ENCODE measurements around the gene GNRHR. TPM values are rescaled to one million over a fixed set of nuclear protein-coding genes. Genes with fewer than 3 reads are reported as not detected.
A peak's percentile ranks its signal among the peaks of the same experiment; 100 is the strongest.
"Not testable (repeated sequence)": the region's sequence is repeated elsewhere in the genome, so short reads cannot be mapped to it uniquely, and the experiment has no call there.

GNRHR gene
- total RNA-seq, 3 donors from 2014 or later: not detected

- Mint-ChIP-seq H3K36me3 (ENCODE audit: insufficient read depth) (no peaks in the 10 kb centered on the region), H3K9me3 (no peaks in the 10 kb centered on the region), H3K4me1 (ENCODE audit: low read depth) (peaks cover 8% of the 10 kb centered on the region), H3K4me3 (no peak overlapping the region), H3K27me3 (ENCODE audit: low read depth) (no peaks in the 10 kb centered on the region)
- no peak for ATAC-seq
- no peak for DNase-seq
Measured at GRCh38 chr4:67749286-67749685, 4.9 kb downstream of the GNRHR start.

- no peak overlapping the region for H3K4me3 Mint-ChIP-seq
- peaks cover 8% of the 10 kb centered on the region for H3K4me1 Mint-ChIP-seq (ENCODE audit: low read depth)
- no peaks in the 10 kb centered on the region for H3K27me3 Mint-ChIP-seq (ENCODE audit: low read depth)
- H3K9me3 Mint-ChIP-seq: no peaks in the 10 kb centered on the region
- peaks cover 1% of the 10 kb centered on the region for H3K36me3 Mint-ChIP-seq (ENCODE audit: insufficient read depth)
- ATAC-seq (peak; percentile 40 to 41), DNase-seq (no peak)
Measured at GRCh38 chr4:67746797-67747495, 7.2 kb downstream of the GNRHR start.

DNA sequence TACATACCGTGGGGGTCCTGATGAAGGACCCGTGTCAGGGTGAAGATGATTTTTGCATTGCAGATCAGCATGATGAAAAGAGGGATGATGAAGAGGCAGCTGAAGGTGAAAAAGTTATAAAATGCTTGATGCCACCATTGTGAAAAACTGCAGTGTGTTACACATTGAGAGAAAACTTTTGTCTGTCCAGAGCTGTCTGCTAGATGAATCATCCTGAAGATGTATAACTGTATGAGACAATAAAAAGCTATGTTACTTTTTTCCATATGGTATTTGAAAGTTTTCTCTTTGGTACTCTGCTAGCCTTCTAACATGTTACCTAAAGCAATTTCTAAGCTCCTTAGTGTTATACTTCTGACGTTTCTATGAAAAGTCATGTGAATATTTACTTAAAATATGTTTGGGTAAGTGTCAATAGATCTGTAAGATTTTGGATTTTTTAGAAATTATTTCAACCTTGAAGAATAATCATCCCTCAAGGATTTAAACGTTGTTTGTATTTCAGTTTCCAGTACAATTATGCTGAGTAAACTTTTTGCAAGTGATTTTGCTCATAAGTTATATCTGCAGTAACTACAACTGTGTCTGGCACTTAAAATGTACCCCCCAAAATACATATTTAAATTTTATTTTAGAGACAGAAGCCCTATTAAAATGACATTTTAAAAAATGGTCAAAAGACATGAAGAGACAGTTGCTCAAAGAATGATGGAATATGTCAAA is 9.5 kb downstream of the GNRHR start:
- no peak for ATAC-seq
- Mint-ChIP-seq H3K36me3 (ENCODE audit: insufficient read depth) (peaks cover 1% of the 10 kb centered on the region), H3K4me1 (ENCODE audit: low read depth) (peaks cover 8% of the 10 kb centered on the region), H3K9me3 (no peaks in the 10 kb centered on the region), H3K27me3 (ENCODE audit: low read depth) (no peaks in the 10 kb centered on the region), H3K4me3 (no peak overlapping the region)
- no peak for DNase-seq

DNA sequence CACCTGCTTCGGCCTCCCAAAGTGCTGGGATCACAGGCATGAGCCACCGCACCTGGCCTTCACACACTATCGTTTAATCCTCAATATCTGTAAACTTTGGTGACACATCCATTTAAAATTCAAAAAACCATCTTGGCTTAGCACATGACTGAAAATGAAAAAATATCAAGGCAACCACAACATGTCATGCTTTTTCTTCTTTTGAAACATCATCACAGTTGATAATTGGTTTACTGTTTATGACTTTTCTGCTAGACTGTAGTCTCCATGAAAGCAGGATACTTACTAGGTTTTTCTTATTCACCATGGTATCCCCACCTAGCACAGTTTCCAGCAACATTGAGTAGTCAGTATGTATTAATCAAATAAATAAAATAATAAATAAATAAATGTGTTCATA is 11.0 kb downstream of the GNRHR start:
- H3K27me3 Mint-ChIP-seq (ENCODE audit: low read depth): no peaks in the 10 kb centered on the region
- no peak overlapping the region for H3K4me3 Mint-ChIP-seq
- ATAC-seq (peak in 1 of 2 donors; percentile 46), DNase-seq (no peak)
- H3K9me3 Mint-ChIP-seq: no peaks in the 10 kb centered on the region
- peaks cover 1% of the 10 kb centered on the region for H3K36me3 Mint-ChIP-seq (ENCODE audit: insufficient read depth)
- H3K4me1 Mint-ChIP-seq (ENCODE audit: low read depth): peaks cover 8% of the 10 kb centered on the region

DNA sequence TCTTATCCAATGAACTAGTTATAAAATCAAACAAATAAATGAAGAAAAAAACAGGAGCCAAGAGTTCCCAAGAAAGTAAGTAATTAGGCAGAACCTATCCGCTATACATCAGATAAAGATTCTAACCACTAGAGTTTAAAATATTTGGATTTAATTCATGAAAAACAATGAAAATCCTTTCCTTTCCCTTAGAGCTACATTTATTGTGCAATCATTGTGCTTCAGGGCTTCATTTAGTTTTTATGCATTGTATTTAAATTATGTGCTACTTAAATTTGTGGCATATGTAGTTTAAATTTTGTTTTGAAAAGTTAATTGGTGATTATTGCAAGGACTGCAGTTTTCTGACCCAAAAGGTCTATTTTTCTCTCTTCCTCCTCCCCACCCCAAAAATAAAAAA is 17.9 kb downstream of the GNRHR start:
- DNase-seq: no peak
- peaks cover 8% of the 10 kb centered on the region for H3K36me3 Mint-ChIP-seq (ENCODE audit: insufficient read depth)
- H3K4me3 Mint-ChIP-seq: no peak overlapping the region
- no peaks in the 10 kb centered on the region for H3K27me3 Mint-ChIP-seq (ENCODE audit: low read depth)
- H3K4me1 Mint-ChIP-seq (ENCODE audit: low read depth): no peaks in the 10 kb centered on the region
- no peaks in the 10 kb centered on the region for H3K9me3 Mint-ChIP-seq
- no peak for ATAC-seq

DNA sequence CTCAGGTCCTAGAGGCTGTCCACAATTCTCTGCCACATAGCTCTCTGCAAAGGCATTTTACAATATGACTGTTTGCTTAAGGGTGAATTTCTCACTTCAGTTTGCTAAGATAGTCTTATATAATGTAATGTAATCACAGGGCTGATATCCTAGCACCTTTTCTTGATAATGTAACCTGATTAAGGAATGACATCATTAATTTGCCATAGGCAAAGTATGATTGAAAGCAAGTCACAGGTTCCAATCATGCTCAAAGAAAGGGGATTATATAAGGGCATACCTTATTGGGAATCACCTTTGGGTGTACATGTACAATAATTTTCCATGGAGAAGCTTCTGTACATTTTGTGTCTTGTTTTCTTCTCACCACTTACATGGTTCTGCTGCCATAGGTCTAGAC is 18.9 kb downstream of the GNRHR start:
- Mint-ChIP-seq H3K9me3 (no peaks in the 10 kb centered on the region), H3K4me3 (no peak overlapping the region), H3K27me3 (ENCODE audit: low read depth) (no peaks in the 10 kb centered on the region), H3K36me3 (ENCODE audit: insufficient read depth) (peaks cover 11% of the 10 kb centered on the region), H3K4me1 (ENCODE audit: low read depth) (no peaks in the 10 kb centered on the region)
- no peak for ATAC-seq
- DNase-seq: no peak

DNA sequence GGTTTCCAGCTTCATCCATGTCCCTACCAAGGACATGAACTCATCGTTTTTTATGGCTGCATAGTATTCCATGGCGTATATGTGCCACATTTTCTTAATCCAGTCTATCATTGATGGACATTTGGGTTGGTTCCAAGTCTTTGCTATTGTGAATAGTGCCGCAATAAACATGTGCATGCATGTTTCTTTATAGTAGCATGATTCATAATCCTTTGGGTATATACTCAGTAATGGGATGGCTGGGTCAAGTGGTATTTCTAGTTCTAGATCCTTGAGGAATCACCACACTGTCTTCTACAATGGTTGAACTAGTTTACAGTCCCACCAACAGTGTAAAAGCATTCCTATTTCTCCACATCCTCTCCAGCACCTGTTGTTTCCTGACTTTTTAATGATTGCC is 23.7 kb downstream of the GNRHR start:
- H3K4me3 Mint-ChIP-seq; DNase-seq; H3K4me1 Mint-ChIP-seq (ENCODE audit: low read depth); ATAC-seq; H3K9me3 Mint-ChIP-seq; H3K27me3 Mint-ChIP-seq (ENCODE audit: low read depth): not testable (repeated sequence)
- H3K36me3 Mint-ChIP-seq (ENCODE audit: insufficient read depth): peaks cover 22% of the 10 kb centered on the region

DNA sequence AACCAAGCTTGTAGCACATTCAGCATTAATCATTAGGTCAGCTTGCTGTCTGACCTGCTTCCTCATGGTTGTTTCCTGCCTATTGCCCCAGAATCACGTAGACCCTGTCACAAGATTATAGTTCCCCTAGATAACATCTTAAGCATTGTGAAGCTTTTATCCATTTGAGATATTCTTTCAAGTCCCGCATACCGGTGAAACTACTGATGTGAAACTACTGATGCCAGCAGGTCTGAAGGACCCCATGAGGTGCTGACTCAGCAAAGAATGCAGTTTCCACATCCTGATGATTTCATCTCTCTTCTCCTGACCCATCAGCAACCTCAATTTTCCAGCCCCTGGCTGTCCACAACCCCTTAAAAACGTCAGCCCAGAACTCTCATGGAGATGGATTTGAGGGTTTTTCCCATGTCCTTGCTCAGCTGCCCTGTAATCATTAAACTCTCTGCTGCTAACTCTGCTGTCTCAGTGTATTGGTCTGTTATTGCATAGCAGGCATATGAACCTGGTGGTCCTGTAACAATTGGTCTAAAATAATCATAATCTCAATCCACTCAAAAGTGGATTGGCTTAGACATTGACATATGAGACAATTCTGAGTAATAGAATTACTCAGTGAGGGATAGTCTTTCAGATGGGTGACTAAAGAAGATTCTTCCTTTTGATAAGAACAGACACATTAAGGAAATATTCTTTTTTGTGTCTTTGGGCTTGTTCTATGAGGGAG is 26.9 kb downstream of the GNRHR start:
- Mint-ChIP-seq H3K9me3 (peaks cover 3% of the 10 kb centered on the region), H3K36me3 (ENCODE audit: insufficient read depth) (peaks cover 21% of the 10 kb centered on the region), H3K4me1 (ENCODE audit: low read depth) (peaks cover 7% of the 10 kb centered on the region), H3K27me3 (ENCODE audit: low read depth) (no peaks in the 10 kb centered on the region), H3K4me3 (no peak overlapping the region)
- DNase-seq: no peak
- no peak for ATAC-seq

GRCh38 chr4:67725981-67726380 is 28.2 kb downstream of the GNRHR start:
- peaks cover 22% of the 10 kb centered on the region for H3K36me3 Mint-ChIP-seq (ENCODE audit: insufficient read depth)
- no peak for ATAC-seq
- peaks cover 7% of the 10 kb centered on the region for H3K4me1 Mint-ChIP-seq (ENCODE audit: low read depth)
- H3K27me3 Mint-ChIP-seq (ENCODE audit: low read depth): no peaks in the 10 kb centered on the region
- no peak for DNase-seq
- peaks cover 6% of the 10 kb centered on the region for H3K9me3 Mint-ChIP-seq
- no peak overlapping the region for H3K4me3 Mint-ChIP-seq

DNA sequence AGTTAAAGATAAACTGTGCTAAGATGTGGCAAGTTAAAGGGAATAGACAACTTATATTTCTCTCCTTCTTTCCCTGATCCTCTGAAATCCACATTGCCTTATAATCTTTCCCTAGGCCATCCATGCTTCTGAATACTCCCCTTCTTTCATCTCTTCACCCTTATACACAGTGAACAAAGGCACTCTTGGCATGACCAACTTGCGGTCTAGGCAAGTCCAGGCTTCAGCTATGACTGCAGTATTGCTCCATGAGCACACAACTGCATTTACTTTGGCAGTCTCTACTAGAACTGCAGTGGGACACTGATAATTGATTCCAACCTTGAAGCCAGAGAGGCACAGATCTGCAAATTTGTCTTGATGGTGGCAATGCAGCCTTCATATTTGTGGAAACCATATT is 29.1 kb downstream of the GNRHR start:
- ATAC-seq: no peak
- H3K4me3 Mint-ChIP-seq: no peak overlapping the region
- H3K4me1 Mint-ChIP-seq (ENCODE audit: low read depth): peaks cover 7% of the 10 kb centered on the region

DNA sequence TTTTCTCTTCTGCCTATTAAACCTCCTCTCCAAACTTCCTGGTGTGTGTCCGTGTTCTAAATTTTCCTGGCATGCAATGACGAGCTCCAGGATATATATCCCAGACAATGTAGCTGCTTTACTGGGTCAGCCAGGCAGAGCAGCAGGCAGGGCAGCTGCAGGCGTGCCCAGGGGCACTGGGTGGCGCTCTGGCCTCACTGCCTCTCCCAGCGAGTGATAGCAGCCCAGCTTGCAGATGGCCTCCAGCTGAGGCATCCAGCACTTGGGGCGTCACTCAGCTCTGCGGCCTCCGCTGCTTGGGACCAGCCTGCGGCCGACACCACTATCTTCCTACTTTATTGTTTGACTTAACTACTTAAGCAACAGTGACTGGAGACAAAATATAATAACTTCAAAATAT is 30.2 kb downstream of the GNRHR start:
- Mint-ChIP-seq H3K4me1 (ENCODE audit: low read depth) (peaks cover 7% of the 10 kb centered on the region), H3K9me3 (peaks cover 6% of the 10 kb centered on the region), H3K36me3 (ENCODE audit: insufficient read depth) (peaks cover 21% of the 10 kb centered on the region), H3K4me3 (no peak overlapping the region), H3K27me3 (ENCODE audit: low read depth) (no peaks in the 10 kb centered on the region)
- ATAC-seq (no peak), DNase-seq (no peak)

More for the DNA sequence above, 29.1 kb downstream of the GNRHR start:
- Mint-ChIP-seq H3K9me3 (peaks cover 6% of the 10 kb centered on the region), H3K36me3 (ENCODE audit: insufficient read depth) (peaks cover 27% of the 10 kb centered on the region), H3K27me3 (ENCODE audit: low read depth) (no peaks in the 10 kb centered on the region)
- DNase-seq: no peak

DNA sequence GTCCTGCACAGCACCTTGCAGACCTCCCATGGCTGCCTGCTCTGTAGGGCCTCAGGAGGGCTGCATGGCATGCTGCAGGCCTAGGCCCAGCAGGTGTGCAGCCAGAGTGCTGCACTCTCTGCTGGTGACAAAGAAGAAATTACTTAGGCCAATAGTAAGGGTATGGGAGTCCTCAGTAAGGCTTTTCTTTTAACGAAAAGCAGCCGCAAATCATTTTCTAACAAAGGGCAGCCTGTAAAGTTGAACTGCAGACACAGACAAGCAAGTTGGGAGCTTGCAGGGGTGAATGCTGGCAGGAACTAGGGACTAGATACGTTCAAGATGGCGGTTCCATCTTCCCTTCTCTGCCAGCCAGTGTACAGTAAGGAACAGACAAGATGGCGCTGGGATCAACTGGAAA is 30.8 kb downstream of the GNRHR start:
- H3K36me3 Mint-ChIP-seq (ENCODE audit: insufficient read depth): peaks cover 16% of the 10 kb centered on the region
- DNase-seq: no peak
- no peak overlapping the region for H3K4me3 Mint-ChIP-seq
- H3K9me3 Mint-ChIP-seq: peaks cover 6% of the 10 kb centered on the region
- peaks cover 7% of the 10 kb centered on the region for H3K4me1 Mint-ChIP-seq (ENCODE audit: low read depth)
- no peak for ATAC-seq
- no peaks in the 10 kb centered on the region for H3K27me3 Mint-ChIP-seq (ENCODE audit: low read depth)

DNA sequence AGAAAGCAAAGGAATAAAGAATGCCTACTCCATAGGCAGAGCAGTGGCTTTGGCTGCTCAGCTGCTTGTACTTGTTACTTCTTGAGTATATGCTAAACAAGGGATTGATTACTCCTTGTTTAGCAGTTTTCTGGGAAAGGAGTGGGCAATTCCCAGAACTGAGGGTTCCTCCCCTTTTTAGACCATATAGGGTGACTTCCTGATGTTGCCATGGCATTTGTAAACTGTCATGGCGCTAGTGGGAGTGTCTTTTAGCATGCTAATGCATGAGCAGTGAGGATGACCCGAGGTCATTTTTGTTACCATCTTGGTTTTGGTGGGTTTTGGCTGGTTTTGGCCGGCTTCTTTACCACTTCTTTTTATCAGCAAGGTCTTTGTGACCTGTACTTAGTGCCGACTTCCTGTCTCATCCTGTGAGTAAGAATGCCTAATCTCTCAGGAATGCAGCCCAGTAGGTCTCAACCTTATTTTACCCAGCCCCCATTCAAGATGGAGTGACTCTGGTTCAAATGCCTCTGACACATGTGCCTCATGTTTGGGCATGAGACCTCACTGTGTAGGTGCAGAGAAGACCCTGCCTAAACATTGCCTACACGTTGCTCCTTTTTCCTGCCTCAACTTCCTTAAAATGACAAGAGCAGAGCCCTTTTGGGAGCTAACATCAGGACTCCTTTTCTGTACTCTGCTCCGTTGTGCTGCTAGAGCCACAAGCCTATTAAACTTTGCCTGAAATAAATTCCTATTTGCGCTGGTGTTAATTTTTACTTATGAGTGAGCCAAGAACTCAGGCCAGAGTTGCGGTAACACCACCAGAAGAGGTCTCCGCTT is 32.2 kb downstream of the GNRHR start:
- ATAC-seq: no peak
- H3K4me1 Mint-ChIP-seq (ENCODE audit: low read depth): peaks cover 2% of the 10 kb centered on the region
- H3K27me3 Mint-ChIP-seq (ENCODE audit: low read depth): no peaks in the 10 kb centered on the region
- H3K36me3 Mint-ChIP-seq (ENCODE audit: insufficient read depth): peaks cover 16% of the 10 kb centered on the region
- peaks cover 3% of the 10 kb centered on the region for H3K9me3 Mint-ChIP-seq
- no peak for DNase-seq
- H3K4me3 Mint-ChIP-seq: no peak overlapping the region

DNA sequence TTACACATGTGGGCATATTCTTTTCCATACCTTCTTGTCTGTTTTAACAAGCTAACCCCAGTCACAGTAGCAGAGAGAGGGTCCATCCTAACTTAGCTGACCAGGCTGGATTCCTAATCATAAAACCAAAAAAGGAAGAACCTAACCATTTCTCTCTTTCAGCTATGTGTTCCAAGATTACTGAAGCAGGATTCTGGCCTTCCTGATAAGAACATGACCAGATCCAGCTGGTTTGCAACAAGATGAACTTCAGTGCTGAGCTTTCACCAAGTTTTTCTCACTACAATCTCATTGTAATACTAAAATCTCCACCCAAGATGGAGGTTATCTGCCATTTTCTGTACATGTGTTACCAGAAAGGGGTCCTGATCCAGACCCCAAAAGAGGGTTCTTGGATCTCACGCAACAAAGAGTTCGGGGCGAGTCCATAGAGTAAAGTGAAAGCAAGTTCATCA is 32.8 kb downstream of the GNRHR start:
- Mint-ChIP-seq H3K9me3 (peaks cover 3% of the 10 kb centered on the region), H3K27me3 (ENCODE audit: low read depth) (no peaks in the 10 kb centered on the region), H3K4me3 (no peak overlapping the region), H3K36me3 (ENCODE audit: insufficient read depth) (peaks cover 18% of the 10 kb centered on the region), H3K4me1 (ENCODE audit: low read depth) (peaks cover 2% of the 10 kb centered on the region)
- ATAC-seq (no peak), DNase-seq (no peak)

Measured in activated T-cell treated with anti-CD3 and anti-CD28 coated beads, Interleukin-2, amount 50 U/mL, for 4 hours (primary cell).